ENCODE measurements around the gene ANO9.
"Not testable (repeated sequence)": the region's sequence is repeated elsewhere in the genome, so short reads cannot be mapped to it uniquely, and the experiment has no call there.

Gene ANO9

DNA sequence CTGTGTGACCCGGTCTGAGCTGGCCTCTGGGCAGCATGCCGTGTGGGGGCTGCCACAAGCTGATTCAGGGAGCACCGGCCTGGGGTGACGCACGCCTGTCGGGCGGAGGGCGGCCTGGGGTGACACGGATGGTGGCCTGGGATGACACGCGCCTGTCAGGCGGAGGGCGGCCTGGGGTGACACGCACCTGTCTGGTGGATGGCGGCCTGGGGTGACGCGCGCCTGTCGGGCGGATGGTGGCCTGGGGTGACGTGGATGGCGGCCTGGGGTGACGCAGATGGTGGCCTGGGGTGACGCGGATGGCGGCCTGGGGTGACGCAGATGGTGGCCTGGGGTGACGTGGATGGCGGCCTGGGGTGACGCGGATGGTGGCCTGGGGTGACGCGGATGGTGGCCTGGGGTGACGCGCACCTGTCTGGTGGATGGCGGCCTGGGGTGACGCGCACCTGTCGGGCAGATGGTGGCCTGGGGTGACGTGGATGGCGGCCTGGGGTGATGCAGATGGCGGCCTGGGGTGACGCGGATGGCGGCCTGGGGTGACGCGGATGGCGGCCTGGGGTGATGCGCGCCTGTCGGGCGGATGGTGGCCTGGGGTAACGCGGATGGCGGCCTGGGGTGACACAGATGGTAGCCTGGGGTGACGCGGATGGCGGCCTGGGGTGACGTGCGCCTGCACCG lies 29.8 kb upstream of the ANO9 start:
- no peak for DNase-seq

GRCh38 chr11:469684-470560 lies 28.1 kb upstream of the ANO9 start:
- no peak for DNase-seq

DNA sequence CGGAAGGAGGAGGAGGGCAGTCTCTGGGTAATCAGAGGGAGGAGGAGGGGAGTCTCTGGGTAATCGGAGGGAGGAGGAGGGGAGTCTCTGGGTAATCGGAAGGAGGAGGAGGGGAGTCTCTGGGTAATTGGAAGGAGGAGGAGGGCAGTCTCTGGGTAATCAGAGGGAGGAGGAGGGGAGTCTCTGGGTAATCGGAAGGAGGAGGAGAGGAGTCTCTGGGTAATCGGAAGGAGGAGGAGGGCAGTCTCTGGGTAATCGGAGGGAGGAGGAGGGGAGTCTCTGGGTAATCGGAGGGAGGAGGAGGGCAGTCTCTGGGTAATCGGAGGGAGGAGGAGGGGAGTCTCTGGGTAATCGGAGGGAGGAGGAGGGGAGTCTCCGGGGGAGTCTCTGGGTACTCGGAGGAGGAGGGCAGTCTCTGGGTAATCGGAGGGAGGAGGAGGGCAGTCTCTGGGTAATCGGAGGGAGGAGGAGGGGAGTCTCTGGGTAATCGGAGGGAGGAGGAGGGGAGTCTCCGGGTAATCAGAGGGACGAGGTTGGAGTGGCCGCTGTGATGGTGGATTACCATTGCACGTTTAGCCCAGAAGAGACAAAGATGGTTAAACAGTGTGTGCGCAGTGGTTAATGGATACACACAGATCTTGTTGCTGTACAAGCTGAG lies 27.3 kb upstream of the ANO9 start:
- DNase-seq = not testable (repeated sequence)

GRCh38 chr11:468493-468892 lies 26.7 kb upstream of the ANO9 start:
- DNase-seq = no peak

- no peak for DNase-seq
These were observed 26.2 kb upstream of the ANO9 start for GRCh38 chr11:468036-468435.

- no peak for DNase-seq
These were observed 24.2 kb upstream of the ANO9 start for GRCh38 chr11:465896-466530.

DNA sequence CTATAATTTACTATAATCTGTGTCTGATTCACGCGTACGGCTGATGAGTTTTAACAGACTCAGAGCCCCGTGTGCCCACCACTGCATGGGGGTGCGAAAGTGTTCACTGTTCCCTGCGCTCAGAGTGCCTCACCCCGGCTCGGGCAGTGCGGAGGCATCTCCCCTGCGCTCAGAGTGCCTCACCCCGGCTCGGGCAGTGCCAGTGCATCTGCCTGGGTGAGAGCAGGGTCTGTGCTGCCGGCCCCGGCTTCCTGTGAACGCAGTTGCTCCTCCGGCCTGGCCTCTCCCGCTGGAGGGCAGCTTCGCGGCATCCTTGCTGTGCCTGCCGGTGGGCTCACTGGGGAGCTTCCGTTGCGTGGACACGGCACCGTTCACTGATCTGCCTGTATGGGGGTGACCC lies 22.5 kb upstream of the ANO9 start:
- no peak for DNase-seq

- no peak for DNase-seq
These were observed 20.5 kb upstream of the ANO9 start for GRCh38 chr11:462107-462890.

GRCh38 chr11:461626-462025 lies 19.8 kb upstream of the ANO9 start:
- no peak for DNase-seq

DNA sequence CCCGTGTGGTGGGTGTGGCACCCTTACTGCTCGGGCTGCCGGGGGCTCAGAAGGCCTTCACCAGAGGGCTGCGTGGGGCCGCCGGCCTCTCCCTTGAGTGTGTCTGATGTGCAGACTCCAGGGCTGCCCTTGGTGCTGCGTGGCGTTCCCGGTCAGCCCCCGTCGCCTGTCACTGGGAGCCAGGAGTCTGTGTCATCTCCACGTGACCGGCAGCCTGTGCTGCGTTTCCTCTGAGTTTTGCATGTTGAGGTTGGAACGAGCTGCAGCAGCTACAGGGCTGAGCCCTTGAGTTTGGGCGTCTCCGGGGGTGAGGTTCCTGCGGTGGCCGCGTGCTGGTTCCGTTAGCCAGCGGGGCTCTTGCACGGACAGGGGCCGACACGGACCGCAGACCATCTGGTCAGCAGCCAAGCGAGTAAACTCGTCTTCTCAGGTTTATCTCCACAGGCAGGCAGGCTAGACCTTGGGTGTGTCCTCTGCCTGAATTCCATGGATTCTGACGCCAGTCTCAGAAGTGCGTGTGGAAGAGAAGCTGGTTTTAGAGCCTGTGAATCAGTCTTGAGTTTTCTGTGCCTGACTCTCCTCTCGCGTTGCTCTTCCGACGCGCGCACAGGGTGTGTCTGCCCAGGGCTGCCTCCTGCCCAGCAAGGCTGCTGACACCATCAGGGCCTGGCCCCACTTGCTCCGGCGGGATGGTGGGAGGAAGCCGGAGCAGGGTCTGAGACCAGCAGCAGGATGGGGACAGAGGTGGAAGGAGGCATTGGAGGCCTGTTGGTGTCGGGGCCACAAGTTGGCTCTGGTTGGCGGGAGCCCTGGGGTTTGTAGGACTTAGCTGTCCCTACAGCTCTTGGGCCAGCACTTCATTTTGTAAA lies 18.8 kb upstream of the ANO9 start:
- DNase-seq = no peak

DNA sequence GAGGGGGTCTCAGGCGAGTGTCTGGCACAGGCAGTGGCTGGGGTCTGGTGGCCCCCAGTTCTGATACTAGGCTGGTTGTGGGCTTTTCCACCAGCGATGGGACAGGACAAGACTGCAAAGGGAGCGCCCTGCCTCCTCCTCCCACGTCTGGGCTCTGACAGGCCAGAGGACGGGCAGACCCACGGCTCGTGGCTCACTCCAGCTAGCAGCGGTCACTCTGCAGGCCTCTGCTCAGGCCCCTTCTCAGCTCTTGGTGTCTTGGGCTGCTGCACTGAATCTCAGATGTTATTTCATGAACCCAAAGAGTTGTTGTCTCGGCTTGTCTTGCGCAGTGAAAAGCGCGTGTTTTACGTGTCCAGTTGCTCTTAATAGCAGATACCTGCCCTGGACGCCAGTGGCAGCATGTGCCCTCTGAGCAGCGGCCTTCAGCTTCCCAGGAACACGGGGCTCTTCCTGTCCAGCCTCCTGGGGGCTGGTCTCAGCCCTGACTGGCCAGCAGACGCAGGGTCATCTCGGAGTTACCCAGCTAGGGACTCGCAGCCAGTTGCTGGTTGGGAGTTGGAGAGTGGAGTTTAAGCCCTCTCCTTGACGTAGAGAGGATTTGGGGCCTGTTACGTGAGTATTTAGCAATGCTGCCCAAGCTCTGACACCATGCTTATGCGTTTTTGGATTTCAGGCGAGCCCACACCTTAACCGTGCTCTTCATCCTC lies 17.9 kb upstream of the ANO9 start:
- no peak for DNase-seq

DNA sequence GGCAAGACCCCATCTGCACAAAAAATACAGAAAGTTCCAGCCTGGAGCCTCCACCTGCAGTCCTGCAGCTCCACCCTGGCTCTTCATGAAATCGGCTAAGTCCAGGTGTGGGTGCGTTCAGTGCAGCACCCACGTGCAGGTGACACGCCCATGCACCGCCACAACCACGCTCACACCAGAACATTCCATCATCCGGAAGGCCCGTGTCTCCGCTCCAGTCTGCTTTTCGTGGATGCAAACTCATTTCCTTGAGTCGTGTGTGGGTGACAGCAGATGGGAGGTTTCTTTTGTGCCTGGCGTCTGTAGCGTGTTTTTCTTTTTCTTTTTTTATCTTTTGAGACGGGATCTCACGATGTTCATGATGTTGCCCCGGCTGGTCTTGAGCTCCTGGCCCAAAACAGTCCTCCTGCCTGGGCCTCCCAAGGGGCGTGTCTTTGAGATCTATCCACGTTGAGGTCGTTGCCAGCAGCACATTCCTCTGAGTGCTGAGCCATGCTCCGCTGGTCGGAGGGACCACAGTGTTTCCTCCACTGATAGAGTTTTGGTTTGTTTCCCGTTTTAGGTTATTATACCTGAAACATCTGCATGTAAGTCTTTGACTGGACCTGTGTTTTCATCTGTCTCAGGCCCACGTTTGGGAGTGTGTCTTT lies 15.4 kb upstream of the ANO9 start:
- DNase-seq = no peak

DNA sequence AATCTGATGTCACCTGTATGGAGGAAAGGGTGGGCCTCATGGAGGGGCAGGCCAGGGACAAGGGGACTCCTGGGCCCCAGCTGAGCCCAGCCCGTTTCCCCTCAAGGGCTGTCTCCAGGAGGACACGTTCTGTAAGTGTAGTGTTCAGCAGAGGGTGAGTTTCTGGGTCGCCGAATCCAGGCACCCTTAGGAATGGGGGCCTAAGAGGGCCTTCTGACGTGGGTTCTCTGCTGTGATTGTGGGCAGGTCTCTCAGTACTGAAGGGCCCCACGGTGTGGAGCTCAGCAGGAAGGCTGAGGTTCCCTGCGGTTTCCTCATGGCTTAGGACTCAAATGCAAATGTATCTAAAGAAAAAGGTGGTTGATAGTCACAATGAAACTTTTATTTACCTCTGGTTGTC lies 14.7 kb upstream of the ANO9 start:
- no peak for DNase-seq

GRCh38 chr11:455566-456147 lies 13.8 kb upstream of the ANO9 start:
- DNase-seq = no peak

GRCh38 chr11:454801-455565 lies 13.2 kb upstream of the ANO9 start:
- DNase-seq = no peak

- no peak for DNase-seq
These were observed 12.2 kb upstream of the ANO9 start for GRCh38 chr11:454043-454442.

GRCh38 chr11:453564-453963 lies 11.8 kb upstream of the ANO9 start:
- DNase-seq = no peak

DNA sequence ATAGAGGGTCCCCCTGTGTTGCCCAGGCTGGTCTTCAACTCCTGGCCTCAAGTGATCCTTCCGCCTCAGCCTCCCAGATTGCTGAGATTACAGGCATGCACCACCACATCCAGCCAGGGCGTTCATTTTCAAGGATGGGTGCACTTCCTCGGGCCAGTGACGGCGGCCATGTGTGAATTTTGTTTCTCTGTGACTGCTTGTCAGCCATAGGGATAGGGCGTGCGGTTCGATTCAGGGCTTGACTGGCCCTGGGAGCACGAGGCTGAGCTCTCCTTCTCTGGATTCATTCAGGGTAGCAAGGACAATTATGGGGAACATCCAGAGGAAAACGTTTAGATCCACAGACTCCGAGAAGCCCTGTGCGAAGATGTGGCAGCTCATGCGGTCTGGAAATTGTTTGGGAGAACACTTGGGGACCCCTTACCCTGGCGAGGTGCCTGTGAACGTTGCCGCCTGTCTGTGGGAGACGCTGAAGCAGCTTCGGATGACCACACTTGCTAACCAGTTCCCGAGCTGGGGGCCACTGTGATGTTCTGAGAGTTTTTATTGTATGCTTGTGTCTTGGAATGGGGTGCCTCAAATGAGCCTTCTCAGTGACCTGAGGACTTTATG lies 11.2 kb upstream of the ANO9 start:
- DNase-seq = no peak

All from NCI-H446 treated with DMSO at 0.1 percent for 48 hours (cell line).